ENCODE results near the gene RHOBTB3. TPM values are rescaled to one million over a fixed set of nuclear protein-coding genes. Genes with fewer than 3 reads are reported as not detected.
A peak's percentile ranks its signal among the peaks of the same experiment; 100 is the strongest.

Gene RHOBTB3
- total RNA-seq (2022) = 85.6 and 88.5 TPM in 2 replicates
- Bru-seq, nascent RNA = percentile 93 among the genes with signal in this experiment
- percentile 93 among the genes with signal in this experiment for BruChase-seq, experiment 1, labeled RNA remaining after a 2-hour chase
- percentile 95 among the genes with signal in this experiment for BruChase-seq, experiment 2, labeled RNA remaining after a 6-hour chase
- long read RNA-seq, full-length matches to known transcripts = 45 of 113 reads
- long read RNA-seq, partial matches to known transcripts = 25 of 113 reads
- long read RNA-seq, other reads (novel, unspliced or antisense) = 43 of 113 reads

GRCh38 chr5:95730730-95731570 is at the start of gene RHOBTB3:
TSS of gene RHOBTB3 (plus strand) at chr5:95731336. CDS start at chr5:95731683, 347 bp downstream.
- no peaks in the 10 kb centered on the region for H3K9me3 Mint-ChIP-seq (ENCODE audit: unreplicated experiment)
- peak; percentile 90 to 94 for DNase-seq
- Histone ChIP-seq H3K36me3 (ENCODE audit: control insufficient read depth, insufficient read depth, low read length) (no peaks in the 10 kb centered on the region), H3K4me3 (ENCODE audit: low read depth, low read length) (peak within 1 kb of the TSS; percentile 97), H3K9me3 (no peaks in the 10 kb centered on the region), H3K4me1 (peaks cover 55% of the 10 kb centered on the region), H3K27me3 (replicated peaks; ENCODE audit: control insufficient read depth, insufficient read depth, low read length) (no peaks in the 10 kb centered on the region)
- peaks cover 38% of the 10 kb centered on the region for H3K4me1 Mint-ChIP-seq (ENCODE audit: low read depth, unreplicated experiment)
- ChIA-PET CTCF (interaction anchor here (0.7 to 2.0 kb wide), 5 partner anchors 50 to 84 kb away, joined by 3 to 10 read pairs (median 4); partner anchors contain the start of gene RFESD), POLR2A (interaction anchor here (0.6 to 2.8 kb wide), 6 partner anchors 21 to 1205 kb away, joined by 3 to 41 read pairs (median 3); partner anchors contain the start of gene RFESD)
- TSS peak; percentile 22 for BruUV-seq (replicated peaks)
- peak in 1 of 2 experiments; percentile 3 for TF ChIP-seq CTCF (IDR thresholded peaks at IDR 0.05; ENCODE audit: insufficient read depth in 1 of 2, low read depth in 1 of 2, low read length in 1 of 2, severe bottlenecking in 1 of 2, unreplicated experiment in 1 of 2)
- peaks cover 21% of the 10 kb centered on the region for H3K36me3 Mint-ChIP-seq (ENCODE audit: insufficient read depth, unreplicated experiment)
- peak within 1 kb of the TSS; percentile 96 for H3K4me3 Mint-ChIP-seq (ENCODE audit: unreplicated experiment)
- no peaks in the 10 kb centered on the region for H3K27me3 Mint-ChIP-seq (ENCODE audit: insufficient read depth, unreplicated experiment)
- peak within 1 kb of the TSS; percentile 94 for H3K27ac Mint-ChIP-seq (ENCODE audit: unreplicated experiment)
- intact Hi-C loops (cut with micrococcal nuclease; ENCODE audit: unreplicated experiment) = loop anchor here (1.0 kb wide), 2 partner anchors 28 to 85 kb away; partner anchors contain the start of gene RFESD

GRCh38 chr5:95682891-95683290 is 48.2 kb upstream of the RHOBTB3 start, which contains the start of gene SPATA9:
TSS of gene SPATA9 (minus strand) at chr5:95682991. CDS start at chr5:95682854, 137 bp downstream.
- H3K4me3 ChIP-seq (ENCODE audit: low read depth, low read length) = no peak within 1 kb of the TSS
- Mint-ChIP-seq H3K36me3 (ENCODE audit: insufficient read depth, unreplicated experiment) (no peaks in the 10 kb centered on the region), H3K9me3 (ENCODE audit: unreplicated experiment) (no peaks in the 10 kb centered on the region), H3K4me1 (ENCODE audit: low read depth, unreplicated experiment) (no peaks in the 10 kb centered on the region), H3K4me3 (ENCODE audit: unreplicated experiment) (no peak within 1 kb of the TSS), H3K27ac (ENCODE audit: unreplicated experiment) (no peak within 1 kb of the TSS), H3K27me3 (ENCODE audit: insufficient read depth, unreplicated experiment) (no peaks in the 10 kb centered on the region)
- no peak for DNase-seq
- intact Hi-C loops (cut with micrococcal nuclease; ENCODE audit: unreplicated experiment) = no loop called here
- POLR2A ChIA-PET = no interaction called here
- no TSS peak for BruUV-seq (replicated peaks)
- H3K36me3 ChIP-seq (ENCODE audit: control insufficient read depth, insufficient read depth, low read length) = no peaks in the 10 kb centered on the region
- H3K4me1 ChIP-seq = no peaks in the 10 kb centered on the region; the same call in 1 of the 2 replicates
- no peaks in the 10 kb centered on the region for H3K9me3 ChIP-seq
- TF ChIP-seq CTCF (IDR thresholded peaks at IDR 0.05; ENCODE audit: insufficient read depth in 1 of 2, low read depth in 1 of 2, low read length in 1 of 2, severe bottlenecking in 1 of 2, unreplicated experiment in 1 of 2) = no peak
- H3K27me3 ChIP-seq (replicated peaks; ENCODE audit: control insufficient read depth, insufficient read depth, low read length) = no peaks in the 10 kb centered on the region
- CTCF ChIA-PET = no interaction called here

GRCh38 chr5:95684361-95684760 is 46.8 kb upstream of the RHOBTB3 start:
- Histone ChIP-seq H3K4me3 (ENCODE audit: low read depth, low read length) (no peak overlapping the region), H3K27me3 (replicated peaks; ENCODE audit: control insufficient read depth, insufficient read depth, low read length) (no peaks in the 10 kb centered on the region), H3K36me3 (ENCODE audit: control insufficient read depth, insufficient read depth, low read length) (no peaks in the 10 kb centered on the region), H3K9me3 (no peaks in the 10 kb centered on the region), H3K4me1 (no peaks in the 10 kb centered on the region; the same call in 1 of the 2 replicates)
- Mint-ChIP-seq H3K4me1 (ENCODE audit: low read depth, unreplicated experiment) (no peaks in the 10 kb centered on the region), H3K36me3 (ENCODE audit: insufficient read depth, unreplicated experiment) (no peaks in the 10 kb centered on the region), H3K9me3 (ENCODE audit: unreplicated experiment) (no peaks in the 10 kb centered on the region), H3K27ac (ENCODE audit: unreplicated experiment) (no peak overlapping the region), H3K4me3 (ENCODE audit: unreplicated experiment) (no peak overlapping the region), H3K27me3 (ENCODE audit: insufficient read depth, unreplicated experiment) (no peaks in the 10 kb centered on the region)
- DNase-seq = no peak
- POLR2A ChIA-PET = no interaction called here
- CTCF ChIA-PET = no interaction called here
- intact Hi-C loops (cut with micrococcal nuclease; ENCODE audit: unreplicated experiment) = no loop called here
- BruUV-seq (replicated peaks) = no TSS peak
- TF ChIP-seq CTCF (IDR thresholded peaks at IDR 0.05; ENCODE audit: insufficient read depth in 1 of 2, low read depth in 1 of 2, low read length in 1 of 2, severe bottlenecking in 1 of 2, unreplicated experiment in 1 of 2) = no peak
